Rectal smooth muscle tissue (tissue), 1 donor: Measurements from ENCODE around the gene ANXA2R.
A peak's percentile ranks its signal among the peaks of the same experiment; 100 is the strongest.

Experiments
- H3K27ac ChIP-seq: one replicate; pipeline ENCODE4 v1.7.0; 2013; ENCODE audit warnings: low read depth, low read length, inconsistent platforms
- H3K27me3 ChIP-seq: one replicate; pipeline ENCODE4 v1.7.0; 2013; ENCODE audit warnings: low read length; ENCODE audit not compliant: control insufficient read depth, insufficient read depth
- H3K36me3 ChIP-seq: one replicate; pipeline ENCODE4 v1.7.0; 2013; ENCODE audit warnings: low read length; ENCODE audit not compliant: control insufficient read depth, insufficient read depth
- H3K4me1 ChIP-seq: one replicate; pipeline ENCODE4 v1.7.0; 2013; ENCODE audit warnings: low read length; ENCODE audit not compliant: control insufficient read depth, insufficient read depth
- H3K4me3 ChIP-seq: one replicate; pipeline ENCODE4 v1.7.0; 2013; ENCODE audit warnings: low read length
- H3K9ac ChIP-seq: one replicate; pipeline ENCODE4 v1.7.0; 2013; ENCODE audit warnings: low read length

Gene ANXA2R

DNA sequence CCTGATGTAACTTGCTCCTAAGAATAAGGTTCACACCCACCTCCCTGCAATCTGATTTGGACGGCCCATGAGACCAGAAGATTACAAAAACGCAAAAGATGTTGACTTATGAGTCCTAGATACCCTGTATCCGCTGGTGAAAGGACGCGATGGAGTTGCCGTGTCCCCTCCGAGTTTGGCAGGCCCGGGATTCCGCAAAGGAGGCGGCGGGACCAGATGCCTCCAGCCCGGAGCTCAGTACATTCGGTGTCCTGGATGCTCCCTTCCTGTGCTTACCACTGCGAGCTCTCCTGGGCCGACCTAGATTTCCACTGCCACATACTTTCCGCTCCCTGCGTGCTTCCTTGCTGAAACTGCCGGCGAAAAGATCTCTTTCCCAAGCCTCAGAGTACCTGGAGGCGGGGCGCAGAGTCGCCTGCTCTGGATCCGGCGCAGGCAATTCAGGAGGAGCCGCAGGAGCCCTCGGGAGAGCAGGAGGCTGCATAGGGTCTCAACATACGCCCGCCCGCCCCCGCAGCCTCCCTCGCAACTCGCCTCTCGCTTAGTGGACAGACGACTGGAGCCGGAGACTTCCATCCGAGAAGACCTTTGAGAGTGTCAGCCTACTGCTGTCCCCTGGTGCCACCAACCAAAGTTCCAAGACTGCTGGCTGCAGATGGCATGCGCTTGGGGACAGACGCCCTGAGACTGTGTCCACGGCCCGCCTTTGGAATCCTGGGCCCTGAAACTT, 39.8 kb downstream of the ANXA2R start:
- no peaks in the 10 kb centered on the region for H3K4me1 ChIP-seq
- no peak overlapping the region for H3K9ac ChIP-seq
- no peak overlapping the region for H3K27ac ChIP-seq
- no peak overlapping the region for H3K4me3 ChIP-seq
- H3K27me3 ChIP-seq, result peaks cover 6% of the 10 kb centered on the region
- no peaks in the 10 kb centered on the region for H3K36me3 ChIP-seq

DNA sequence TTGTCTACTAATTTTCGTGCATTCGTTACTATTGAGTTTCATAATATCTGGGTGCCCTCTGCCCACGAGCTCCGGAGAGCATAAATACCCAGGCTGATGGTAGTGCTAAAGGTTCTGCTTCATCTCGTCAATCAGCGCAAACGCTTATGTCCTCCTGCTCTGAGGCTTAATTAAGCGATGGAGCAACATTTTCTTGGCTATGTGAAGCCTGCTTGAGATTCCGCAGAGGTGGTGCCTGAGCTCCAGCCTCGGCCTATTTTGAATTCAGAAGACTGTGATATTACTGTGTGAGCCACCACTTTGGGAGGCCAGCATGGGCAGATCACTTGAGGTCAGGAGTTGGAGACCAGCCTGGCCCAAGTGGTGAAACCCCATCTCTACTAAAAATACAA, 44.8 kb downstream of the ANXA2R start:
- H3K27me3 ChIP-seq, result peaks cover 23% of the 10 kb centered on the region
- no peaks in the 10 kb centered on the region for H3K36me3 ChIP-seq
- H3K9ac ChIP-seq, result no peak overlapping the region
- H3K27ac ChIP-seq, result no peak overlapping the region
- H3K4me1 ChIP-seq, result no peaks in the 10 kb centered on the region
- peak overlapping the region; percentile 46 for H3K4me3 ChIP-seq

DNA sequence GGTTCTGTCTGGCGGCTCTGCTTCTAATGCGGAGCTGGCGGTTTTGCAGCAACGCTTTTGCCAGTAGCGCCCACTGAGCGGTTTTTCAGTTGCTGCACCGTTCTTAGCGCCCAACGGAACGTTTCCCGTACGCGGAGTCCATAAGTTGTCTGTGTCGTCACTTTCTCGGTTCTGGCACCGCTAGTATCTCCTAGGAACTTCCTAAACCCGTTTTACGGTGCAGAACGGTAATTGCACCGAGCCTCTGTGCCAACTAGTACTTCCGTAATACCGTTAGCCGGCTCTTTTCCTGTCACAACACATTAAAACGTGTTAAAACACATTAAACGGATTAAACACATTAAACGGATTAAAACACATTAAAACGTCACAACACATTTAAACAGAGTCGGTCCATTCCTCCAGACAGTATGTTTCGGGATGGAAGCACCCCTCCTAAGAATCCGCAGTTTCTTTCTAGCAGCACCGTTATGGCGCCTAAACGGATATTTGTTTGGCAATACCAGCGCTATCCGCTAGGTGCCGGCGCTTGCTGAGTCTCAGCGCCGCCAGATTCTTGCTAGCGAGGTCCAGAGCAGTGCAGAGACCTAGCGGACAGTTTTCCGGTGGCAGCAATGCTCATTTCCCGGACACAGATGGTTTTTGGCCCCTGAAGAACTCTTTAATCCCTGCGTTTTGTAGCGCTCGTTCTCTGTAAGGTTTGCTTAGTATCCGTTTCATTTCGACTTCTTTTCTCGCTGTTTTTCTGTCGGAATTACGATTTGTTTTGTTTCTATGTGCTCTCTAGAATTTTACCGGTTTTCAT, 45.4 kb downstream of the ANXA2R start:
- Histone ChIP-seq H3K4me1 (no peaks in the 10 kb centered on the region), H3K9ac (no peak overlapping the region), H3K36me3 (no peaks in the 10 kb centered on the region), H3K4me3 (peak overlapping the region; percentile 46), H3K27me3 (peaks cover 23% of the 10 kb centered on the region), H3K27ac (peak overlapping the region; percentile 38)

DNA sequence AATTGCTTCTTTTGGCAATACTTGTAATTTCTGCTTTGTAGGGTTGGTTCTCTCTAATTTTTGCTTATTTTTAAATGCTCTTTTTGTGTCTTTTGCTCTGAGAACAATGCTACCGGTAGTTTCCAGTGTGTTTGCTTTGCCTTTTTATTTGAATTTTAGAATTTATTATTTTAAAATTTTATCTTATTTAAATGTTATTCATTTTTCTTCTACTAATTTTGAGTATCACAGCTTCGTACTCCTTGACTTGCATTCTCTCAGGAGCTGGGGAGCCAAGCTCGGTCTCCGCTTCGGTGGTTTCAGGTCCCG, 45.9 kb downstream of the ANXA2R start:
- peak overlapping the region; percentile 22 for H3K9ac ChIP-seq
- peak overlapping the region; percentile 56 for H3K27ac ChIP-seq
- peak overlapping the region; percentile 46 for H3K4me3 ChIP-seq
- no peaks in the 10 kb centered on the region for H3K36me3 ChIP-seq
- peaks cover 23% of the 10 kb centered on the region for H3K27me3 ChIP-seq
- no peaks in the 10 kb centered on the region for H3K4me1 ChIP-seq

DNA sequence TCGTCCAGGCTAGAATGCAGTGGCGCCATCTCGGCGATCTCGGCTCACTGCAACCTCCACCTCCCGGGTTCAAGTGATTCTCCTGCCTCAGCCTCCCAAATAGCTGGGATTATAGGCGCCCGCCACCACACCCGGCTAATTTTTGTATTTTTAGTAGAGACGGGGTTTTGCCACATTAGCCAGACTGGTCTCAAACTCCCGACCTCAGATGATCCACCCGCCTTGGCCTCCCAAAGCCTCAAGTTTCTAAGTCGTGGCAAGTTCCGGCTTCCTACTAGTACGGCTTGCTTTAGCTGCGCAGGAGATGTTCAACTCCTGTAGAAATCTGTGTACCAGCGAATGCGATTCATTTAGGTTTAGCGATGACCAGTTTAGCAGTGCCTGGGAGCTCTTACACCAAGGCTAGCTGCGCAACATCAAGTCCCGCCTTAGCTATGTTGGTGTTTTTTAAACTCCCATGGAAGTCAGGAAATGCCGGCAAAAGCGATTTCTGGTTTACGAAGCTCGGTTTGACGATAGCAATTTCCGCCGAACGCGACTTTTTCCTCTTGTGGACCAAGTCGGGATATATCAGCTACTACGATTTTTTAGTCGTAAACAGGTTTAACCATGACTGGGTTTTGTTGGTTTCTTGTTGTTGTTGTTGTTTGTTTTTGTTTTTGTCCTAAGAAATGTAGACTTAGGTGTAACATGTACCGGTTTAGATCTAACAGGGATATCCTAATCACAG, 46.4 kb downstream of the ANXA2R start:
- no peaks in the 10 kb centered on the region for H3K4me1 ChIP-seq
- peak overlapping the region; percentile 56 for H3K27ac ChIP-seq
- no peaks in the 10 kb centered on the region for H3K36me3 ChIP-seq
- peak overlapping the region; percentile 22 for H3K9ac ChIP-seq
- peaks cover 23% of the 10 kb centered on the region for H3K27me3 ChIP-seq
- peak overlapping the region; percentile 46 for H3K4me3 ChIP-seq

DNA sequence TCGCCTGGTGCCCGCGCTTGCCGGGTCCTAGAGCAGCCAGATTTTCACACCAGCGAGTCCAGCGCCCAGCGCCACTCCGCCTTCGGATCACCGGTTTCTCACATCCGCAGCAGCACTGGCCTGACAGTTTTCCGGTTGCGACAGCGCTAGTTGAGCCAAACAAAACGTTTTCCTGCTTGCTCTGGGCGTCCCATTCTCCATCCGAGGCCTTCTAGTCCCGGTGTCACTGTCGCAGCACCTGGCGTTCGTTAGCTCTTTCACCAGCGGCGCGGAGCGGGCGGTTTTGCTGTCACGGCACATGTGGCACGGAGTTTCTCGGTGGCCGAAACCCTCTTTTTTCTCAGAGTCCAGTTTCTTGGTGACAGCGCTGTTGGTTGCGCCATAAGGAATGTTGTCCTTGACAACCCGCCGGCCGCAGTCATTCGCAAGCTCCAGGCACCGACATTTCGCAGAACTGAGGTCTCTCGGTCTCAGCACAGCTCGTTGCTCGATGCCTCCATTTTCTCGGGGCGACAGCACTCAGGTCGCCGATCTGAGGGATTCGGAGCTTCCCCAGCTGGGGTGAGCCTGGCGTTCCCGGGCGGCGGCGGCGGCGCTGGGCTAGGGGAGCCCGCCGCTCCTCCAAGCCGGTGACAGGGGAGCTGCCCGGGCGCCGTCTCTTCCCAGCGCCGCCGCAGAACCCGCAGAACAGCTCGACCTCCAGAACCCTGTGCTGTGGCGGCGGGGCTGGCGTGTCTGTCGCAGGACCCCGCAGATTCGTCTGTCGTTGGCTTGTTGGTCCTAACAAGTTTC, 47.8 kb downstream of the ANXA2R start:
- H3K4me3 ChIP-seq, result peak overlapping the region; percentile 66
- H3K36me3 ChIP-seq, result no peaks in the 10 kb centered on the region
- peaks cover 20% of the 10 kb centered on the region for H3K27me3 ChIP-seq
- H3K9ac ChIP-seq, result peak overlapping the region; percentile 61
- H3K4me1 ChIP-seq, result no peaks in the 10 kb centered on the region
- peak overlapping the region; percentile 65 for H3K27ac ChIP-seq

DNA sequence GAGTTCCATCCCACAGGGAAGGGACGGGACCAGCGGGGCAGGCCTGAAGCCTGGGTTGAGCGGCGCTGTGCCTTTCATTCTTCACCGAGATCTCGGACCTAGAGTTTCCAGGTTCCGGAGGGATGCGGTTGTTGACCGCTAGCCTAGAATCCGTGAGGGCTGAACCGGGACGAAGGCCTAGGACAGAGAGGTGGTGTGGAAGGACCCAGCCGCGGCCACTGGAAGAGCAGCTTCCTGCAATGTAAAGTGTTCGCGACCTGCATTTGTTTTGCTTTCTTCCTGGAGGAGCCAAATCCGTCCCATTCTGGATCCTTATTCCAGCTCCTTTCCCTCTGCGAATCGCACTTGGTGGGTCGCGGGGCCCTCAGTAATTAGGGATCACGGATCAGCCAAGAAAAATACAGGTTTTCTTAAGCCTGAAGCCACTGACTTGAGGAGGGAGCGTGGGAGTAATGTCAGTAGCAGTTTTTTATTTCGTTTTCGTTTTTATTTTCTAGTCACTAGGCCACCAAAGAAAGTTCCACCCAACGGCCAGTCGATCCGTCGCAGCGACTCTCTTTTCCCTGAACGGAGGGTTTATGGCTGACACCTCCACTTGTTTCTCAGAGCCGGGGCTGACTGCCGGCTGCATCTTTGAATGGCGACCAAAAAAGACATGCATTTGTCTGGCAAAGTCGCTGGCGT, 48.6 kb downstream of the ANXA2R start:
- H3K4me3 ChIP-seq, result peak overlapping the region; percentile 66
- peak overlapping the region; percentile 61 for H3K9ac ChIP-seq
- no peaks in the 10 kb centered on the region for H3K36me3 ChIP-seq
- H3K27ac ChIP-seq, result peak overlapping the region; percentile 65
- peaks cover 19% of the 10 kb centered on the region for H3K27me3 ChIP-seq
- no peaks in the 10 kb centered on the region for H3K4me1 ChIP-seq

DNA sequence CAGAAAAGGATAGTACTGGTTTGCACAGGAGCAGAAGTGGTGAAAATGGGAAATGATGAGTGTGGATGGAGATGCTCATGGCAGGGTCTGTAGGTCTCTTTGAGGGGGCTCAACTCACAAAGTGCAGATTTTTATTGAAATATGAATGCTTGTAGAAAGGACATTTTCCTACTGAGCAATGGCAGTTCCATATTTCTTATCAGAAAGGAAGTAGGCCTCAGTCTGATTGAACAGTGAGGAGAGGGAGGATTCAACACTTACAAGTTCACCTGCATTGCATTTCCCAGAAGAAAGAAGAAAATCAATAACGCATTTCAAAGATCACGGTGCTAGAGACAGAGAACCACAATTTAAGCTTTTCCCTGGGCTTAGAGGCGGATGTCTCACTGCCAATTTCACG, 49.2 kb downstream of the ANXA2R start:
- Histone ChIP-seq H3K36me3 (no peaks in the 10 kb centered on the region), H3K9ac (no peak overlapping the region), H3K27ac (no peak overlapping the region), H3K4me3 (peak overlapping the region; percentile 66), H3K27me3 (peaks cover 16% of the 10 kb centered on the region), H3K4me1 (no peaks in the 10 kb centered on the region)
